ENCODE data around the gene CHGA.

CHGA gene

GRCh38 chr14:92886337-92886736 lies 36.6 kb upstream of the CHGA start:
- no peak overlapping the region for H3K4me3 ChIP-seq
- H4K20me1 ChIP-seq = no peaks in the 10 kb centered on the region

GRCh38 chr14:92887157-92887556 lies 35.8 kb upstream of the CHGA start:
- no peaks in the 10 kb centered on the region for H3K27me3 ChIP-seq
- TF ChIP-seq Cebpa-rat (IDR thresholded peaks at IDR 0.05) = no peak
- no peak overlapping the region for H3K27ac ChIP-seq
- H3K4me3 ChIP-seq = no peak overlapping the region
- H3K9ac ChIP-seq = no peak overlapping the region
- no peaks in the 10 kb centered on the region for H3K36me3 ChIP-seq
- no peaks in the 10 kb centered on the region for H3K4me1 ChIP-seq
- H3K9me3 ChIP-seq = peaks cover 4% of the 10 kb centered on the region; the same call in 1 of the 2 replicates
- H3K4me2 ChIP-seq = no peak overlapping the region
- H4K20me1 ChIP-seq = no peaks in the 10 kb centered on the region

More at GRCh38 chr14:92886337-92886736, 36.6 kb upstream of the CHGA start:
- no peak for TF ChIP-seq Cebpa-rat (IDR thresholded peaks at IDR 0.05)
- Histone ChIP-seq H3K27ac (no peak overlapping the region), H3K36me3 (no peaks in the 10 kb centered on the region), H3K4me1 (no peaks in the 10 kb centered on the region), H3K4me2 (no peak overlapping the region), H3K27me3 (no peaks in the 10 kb centered on the region), H3K9ac (no peak overlapping the region), H3K9me3 (peaks cover 4% of the 10 kb centered on the region; the same call in 1 of the 2 replicates)

GRCh38 chr14:92888896-92889295 lies 34.1 kb upstream of the CHGA start:
- Histone ChIP-seq H3K36me3 (no peaks in the 10 kb centered on the region), H4K20me1 (no peaks in the 10 kb centered on the region), H3K9ac (no peak overlapping the region), H3K9me3 (peaks cover 13% of the 10 kb centered on the region), H3K4me1 (no peaks in the 10 kb centered on the region), H3K4me2 (no peak overlapping the region), H3K27me3 (no peaks in the 10 kb centered on the region), H3K27ac (no peak overlapping the region), H3K4me3 (no peak overlapping the region)
- no peak for TF ChIP-seq Cebpa-rat (IDR thresholded peaks at IDR 0.05)

GRCh38 chr14:92890830-92891588 lies 31.9 kb upstream of the CHGA start:
- Histone ChIP-seq H3K4me1 (no peaks in the 10 kb centered on the region), H4K20me1 (no peaks in the 10 kb centered on the region), H3K27ac (no peak overlapping the region), H3K27me3 (no peaks in the 10 kb centered on the region), H3K9ac (no peak overlapping the region), H3K4me2 (no peak overlapping the region), H3K36me3 (no peaks in the 10 kb centered on the region), H3K9me3 (peaks cover 13% of the 10 kb centered on the region), H3K4me3 (no peak overlapping the region)
- TF ChIP-seq Cebpa-rat (IDR thresholded peaks at IDR 0.05) = no peak

- Histone ChIP-seq H3K4me2 (no peak overlapping the region), H3K27me3 (no peaks in the 10 kb centered on the region), H4K20me1 (no peaks in the 10 kb centered on the region), H3K4me1 (no peaks in the 10 kb centered on the region), H3K9me3 (peaks cover 13% of the 10 kb centered on the region), H3K9ac (no peak overlapping the region), H3K36me3 (no peaks in the 10 kb centered on the region), H3K27ac (no peak overlapping the region), H3K4me3 (no peak overlapping the region)
- no peak for TF ChIP-seq Cebpa-rat (IDR thresholded peaks at IDR 0.05)
Measured at GRCh38 chr14:92892589-92892988, 30.4 kb upstream of the CHGA start.

GRCh38 chr14:92895352-92895878 lies 27.5 kb upstream of the CHGA start:
- H3K27me3 ChIP-seq = no peaks in the 10 kb centered on the region
- H4K20me1 ChIP-seq = no peaks in the 10 kb centered on the region
- no peak overlapping the region for H3K4me3 ChIP-seq
- no peak overlapping the region for H3K27ac ChIP-seq
- no peak overlapping the region for H3K9ac ChIP-seq
- no peaks in the 10 kb centered on the region for H3K4me1 ChIP-seq
- no peak overlapping the region for H3K4me2 ChIP-seq
- TF ChIP-seq Cebpa-rat (IDR thresholded peaks at IDR 0.05) = no peak
- H3K9me3 ChIP-seq = peaks cover 13% of the 10 kb centered on the region
- no peaks in the 10 kb centered on the region for H3K36me3 ChIP-seq

- H3K4me2 ChIP-seq = no peak overlapping the region
- H3K9me3 ChIP-seq = peaks cover 6% of the 10 kb centered on the region
- H3K27ac ChIP-seq = no peak overlapping the region
- H3K4me1 ChIP-seq = no peaks in the 10 kb centered on the region
- H3K27me3 ChIP-seq = no peaks in the 10 kb centered on the region
- no peak overlapping the region for H3K4me3 ChIP-seq
- no peaks in the 10 kb centered on the region for H3K36me3 ChIP-seq
- no peaks in the 10 kb centered on the region for H4K20me1 ChIP-seq
- H3K9ac ChIP-seq = no peak overlapping the region
- TF ChIP-seq Cebpa-rat (IDR thresholded peaks at IDR 0.05) = no peak
Measured at GRCh38 chr14:92897922-92898565, 24.9 kb upstream of the CHGA start.

- no peak for TF ChIP-seq Cebpa-rat (IDR thresholded peaks at IDR 0.05)
- no peaks in the 10 kb centered on the region for H3K36me3 ChIP-seq
- no peak overlapping the region for H3K27ac ChIP-seq
Measured at GRCh38 chr14:92898566-92899131, 24.3 kb upstream of the CHGA start.

GRCh38 chr14:92900660-92901059 lies 22.3 kb upstream of the CHGA start:
- Histone ChIP-seq H3K36me3 (no peaks in the 10 kb centered on the region), H3K9ac (no peak overlapping the region), H3K4me1 (no peaks in the 10 kb centered on the region), H3K4me2 (no peak overlapping the region), H3K27ac (no peak overlapping the region), H4K20me1 (no peaks in the 10 kb centered on the region), H3K9me3 (no peaks in the 10 kb centered on the region; the same call in 1 of the 2 replicates), H3K4me3 (no peak overlapping the region), H3K27me3 (no peaks in the 10 kb centered on the region)
- no peak for TF ChIP-seq Cebpa-rat (IDR thresholded peaks at IDR 0.05)

More at GRCh38 chr14:92898566-92899131, 24.3 kb upstream of the CHGA start:
- Histone ChIP-seq H3K27me3 (no peaks in the 10 kb centered on the region), H3K4me2 (no peak overlapping the region), H3K4me3 (no peak overlapping the region), H4K20me1 (no peaks in the 10 kb centered on the region), H3K9me3 (no peaks in the 10 kb centered on the region; the same call in none of the 2 replicates), H3K4me1 (no peaks in the 10 kb centered on the region), H3K9ac (no peak overlapping the region)

GRCh38 chr14:92902191-92902590 lies 20.8 kb upstream of the CHGA start:
- Histone ChIP-seq H3K4me1 (no peaks in the 10 kb centered on the region), H3K9me3 (no peaks in the 10 kb centered on the region; the same call in 1 of the 2 replicates), H3K4me3 (no peak overlapping the region), H3K4me2 (no peak overlapping the region), H3K27ac (no peak overlapping the region), H4K20me1 (no peaks in the 10 kb centered on the region), H3K36me3 (no peaks in the 10 kb centered on the region), H3K9ac (no peak overlapping the region), H3K27me3 (no peaks in the 10 kb centered on the region)
- no peak for TF ChIP-seq Cebpa-rat (IDR thresholded peaks at IDR 0.05)

Measured in BLaER1 (cell line).